Superior temporal gyrus (tissue), 1 donor: ENCODE measurements around the gene CFAP61.
"Not testable (repeated sequence)": the region's sequence is repeated elsewhere in the genome, so short reads cannot be mapped to it uniquely, and the experiment has no call there.

Experiments
- DNase-seq: peaks from one replicate; pipeline ENCODE4 v3.0.0-alpha.2; 2016; ENCODE audit errors: extremely low spot score

The CFAP61 gene, protein sequence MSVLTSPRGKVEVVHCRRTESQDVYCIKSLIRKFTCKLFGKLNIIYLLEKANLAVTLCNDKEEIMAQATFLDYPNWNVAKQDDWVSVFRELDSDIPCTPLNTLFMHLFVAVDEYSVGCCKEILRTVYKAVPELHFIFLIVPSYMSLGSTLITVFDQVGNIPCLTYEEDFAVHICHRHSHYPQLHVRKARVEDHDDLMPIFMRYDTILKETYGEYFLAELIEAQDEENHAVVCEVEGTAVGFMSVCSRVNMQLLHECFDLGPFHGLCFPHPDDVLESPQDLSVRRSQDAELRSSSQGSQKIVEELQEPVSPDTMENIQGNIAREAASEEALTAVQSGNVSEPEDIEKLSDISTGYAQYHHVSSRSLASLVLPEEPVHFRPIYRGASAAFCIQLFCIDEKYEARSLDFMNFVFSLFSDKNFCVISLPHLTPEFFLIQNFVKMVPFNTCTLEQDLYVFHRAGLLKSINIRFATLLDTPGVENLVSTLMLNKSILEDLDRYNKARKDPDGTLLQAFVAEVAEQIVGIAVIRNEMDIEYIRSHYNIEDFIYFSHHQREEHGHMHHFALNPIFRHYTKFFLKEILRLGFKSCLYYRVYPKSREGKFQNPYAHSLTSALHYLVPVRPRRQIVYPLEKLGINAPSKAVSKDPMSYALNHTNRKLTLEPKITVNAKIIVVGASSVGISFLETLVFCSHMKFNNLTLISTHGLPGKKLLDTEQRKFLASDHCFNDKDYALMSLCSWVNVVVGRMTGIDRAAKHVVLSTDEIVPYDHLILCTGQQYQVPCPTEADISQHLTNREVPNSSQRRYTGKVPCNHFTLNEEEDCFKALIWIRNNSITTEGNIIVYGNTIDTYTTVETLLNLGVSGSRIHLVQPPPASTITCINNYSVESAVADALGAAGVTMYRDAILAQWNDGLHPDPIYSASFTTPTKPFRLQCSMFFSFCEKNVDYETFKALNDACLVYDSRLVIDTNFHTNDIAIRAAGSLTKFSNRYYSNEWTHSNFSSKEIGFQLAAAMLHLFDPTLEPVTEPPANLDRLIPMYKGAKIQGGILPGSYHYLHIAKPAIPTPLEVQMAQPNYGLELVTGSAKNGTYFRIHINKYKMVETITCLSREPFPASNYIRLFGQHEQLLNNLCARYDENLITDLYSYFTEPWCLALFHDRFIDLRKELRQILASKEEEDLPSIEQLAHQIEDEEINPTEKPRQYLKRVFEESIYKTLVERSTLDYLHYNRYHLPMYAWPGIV

GRCh38 chr20:20052074-20052970, at the start of gene CFAP61, which contains the start of gene CRNKL1:
Gene CFAP61, plus strand, starts transcription at chr20:20052532. Its CDS starts 4,122 bp downstream, at chr20:20056654.
Gene CRNKL1, minus strand, starts transcription at chr20:20052466. Its CDS starts 124 bp downstream, at chr20:20052342.
- peak; percentile 99 for DNase-seq

- DNase-seq = peak; percentile 73
These were observed 49.0 kb upstream of the CFAP61 start for GRCh38 chr20:20003031-20003954.

DNA sequence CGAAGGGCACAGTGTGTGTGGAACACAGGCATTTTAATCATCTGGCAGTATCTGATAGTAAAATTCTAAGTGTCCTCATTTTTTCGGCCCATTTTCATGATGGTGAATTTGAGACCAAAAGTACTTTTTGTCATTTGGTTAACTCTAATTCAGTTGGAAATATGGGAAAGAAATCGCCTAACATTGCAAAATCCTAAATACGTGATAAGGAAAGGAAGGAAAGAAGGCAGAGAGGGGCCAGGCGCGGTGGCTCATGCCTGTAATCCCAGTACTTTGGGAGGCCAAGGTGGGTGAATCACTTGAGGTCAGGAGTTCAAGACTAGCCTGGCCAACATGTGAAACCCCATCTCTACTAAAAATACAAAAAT, 48.4 kb upstream of the CFAP61 start:
- not testable (repeated sequence) for DNase-seq

GRCh38 chr20:20005342-20005741, 47.0 kb upstream of the CFAP61 start:
- DNase-seq = peak; percentile 14

- peak; percentile 60 for DNase-seq
These were observed 42.5 kb upstream of the CFAP61 start for GRCh38 chr20:20009784-20010253.

GRCh38 chr20:20010639-20011500, 41.5 kb upstream of the CFAP61 start:
- peak; percentile 81 for DNase-seq

DNA sequence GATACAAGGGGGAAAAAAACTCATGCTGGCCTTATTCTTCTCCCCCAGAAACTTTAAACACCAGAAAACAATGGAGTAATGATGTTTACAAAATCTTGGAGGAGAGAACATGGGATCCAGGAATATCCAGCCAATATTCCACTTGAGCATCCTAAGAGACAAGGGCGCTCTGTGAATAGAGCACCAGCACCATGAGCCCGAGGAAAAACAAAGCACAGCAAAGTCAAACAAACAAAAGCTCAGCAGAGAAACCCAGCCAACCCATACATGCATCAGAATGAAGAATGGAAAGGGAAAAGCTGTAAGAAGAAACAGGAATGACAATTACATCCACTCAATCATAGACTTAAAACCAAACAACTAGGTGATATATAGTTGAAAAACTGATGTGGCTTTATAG, 39.8 kb upstream of the CFAP61 start:
- peak; percentile 83 for DNase-seq

- peak; percentile 14 for DNase-seq
These were observed 37.7 kb upstream of the CFAP61 start for GRCh38 chr20:20014659-20015058.

- peak; percentile 92 for DNase-seq
These were observed 35.1 kb upstream of the CFAP61 start, which contains the start of gene NAA20 for GRCh38 chr20:20017001-20017843. Gene NAA20, plus strand, starts transcription at chr20:20017362. Its CDS starts 35 bp downstream, at chr20:20017397.

- no peak for DNase-seq
These were observed 34.5 kb upstream of the CFAP61 start for GRCh38 chr20:20017844-20018185.

GRCh38 chr20:20018366-20018765, 34.0 kb upstream of the CFAP61 start:
- DNase-seq = no peak

DNA sequence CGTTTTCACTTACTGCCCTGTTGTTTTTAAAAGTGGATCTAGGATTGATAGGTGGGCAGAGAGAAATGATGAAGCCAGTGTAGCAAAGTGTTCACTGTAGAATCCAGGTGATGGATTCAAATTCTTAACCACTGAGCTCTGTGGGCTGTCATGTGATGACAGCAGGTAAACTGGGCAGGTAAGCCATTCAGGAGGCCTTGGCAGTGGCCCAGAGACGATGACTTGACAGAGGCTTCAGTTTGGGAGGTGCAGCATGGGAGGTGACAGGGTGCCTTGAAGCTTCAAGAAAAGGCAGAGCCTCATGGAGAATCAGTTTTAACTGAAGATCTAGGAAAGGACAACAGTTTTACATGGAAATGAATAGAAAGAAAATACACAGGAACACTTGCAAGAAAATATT, 33.2 kb upstream of the CFAP61 start:
- DNase-seq = no peak

DNA sequence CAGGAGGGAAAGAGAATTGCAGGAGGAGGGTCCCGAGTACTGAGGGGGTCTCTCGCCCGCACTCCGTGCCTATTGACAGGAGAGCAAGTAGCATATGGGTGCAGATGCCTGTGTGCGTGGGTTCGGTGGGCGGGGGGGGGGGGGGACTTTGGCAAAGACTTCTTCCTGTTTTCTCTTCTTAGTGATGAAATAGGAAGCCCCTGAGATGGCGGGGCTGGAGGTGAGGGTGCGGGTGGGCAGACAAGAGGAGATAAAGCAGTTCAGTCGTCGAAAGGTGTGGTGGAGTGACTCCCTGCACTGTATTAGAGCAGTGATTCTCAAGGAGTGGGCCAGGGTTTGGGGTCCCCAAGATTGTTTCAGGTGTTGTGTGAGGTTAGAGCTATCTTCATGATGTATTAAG, 31.4 kb upstream of the CFAP61 start:
- DNase-seq = no peak

DNA sequence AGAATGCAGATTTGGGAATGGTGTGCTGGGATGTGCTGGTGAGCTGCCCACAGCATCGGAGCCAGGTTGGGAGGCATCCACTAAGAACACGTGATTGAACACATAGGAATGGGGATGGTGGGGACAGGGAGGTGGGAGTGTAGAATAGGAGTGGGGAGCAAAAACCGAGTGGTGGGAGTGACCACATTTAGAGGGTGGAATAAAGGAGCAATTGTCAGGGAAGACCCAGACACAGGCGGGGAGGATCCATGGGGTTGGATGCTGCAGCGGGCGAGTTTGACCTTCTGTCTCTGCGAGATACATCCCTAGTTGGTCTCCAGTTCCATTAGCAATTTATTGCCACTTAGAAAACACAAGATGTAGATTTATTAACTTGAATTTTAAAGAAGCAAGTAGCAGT, 30.5 kb upstream of the CFAP61 start:
- DNase-seq = no peak

DNA sequence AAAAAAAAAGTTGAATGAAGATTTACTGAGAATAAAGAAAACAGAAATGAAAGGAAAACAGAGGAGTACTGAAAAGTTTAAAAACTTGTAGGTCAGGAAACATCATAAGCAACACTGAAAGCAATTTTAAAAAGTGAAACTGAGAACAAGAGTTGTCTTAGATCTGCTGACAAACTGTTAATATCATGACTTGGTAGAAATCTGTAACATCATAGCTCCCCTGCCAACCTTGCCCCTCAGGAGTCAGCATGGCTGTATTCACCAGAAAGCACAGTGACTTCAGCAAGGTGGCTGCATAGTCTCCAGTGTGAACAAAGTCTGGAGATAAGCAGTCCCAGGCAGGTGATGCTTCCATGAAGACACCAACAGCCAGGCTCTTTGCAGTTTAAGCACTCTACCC, 29.8 kb upstream of the CFAP61 start:
- no peak for DNase-seq

- no peak for DNase-seq
These were observed 28.9 kb upstream of the CFAP61 start for GRCh38 chr20:20023395-20023794.

DNA sequence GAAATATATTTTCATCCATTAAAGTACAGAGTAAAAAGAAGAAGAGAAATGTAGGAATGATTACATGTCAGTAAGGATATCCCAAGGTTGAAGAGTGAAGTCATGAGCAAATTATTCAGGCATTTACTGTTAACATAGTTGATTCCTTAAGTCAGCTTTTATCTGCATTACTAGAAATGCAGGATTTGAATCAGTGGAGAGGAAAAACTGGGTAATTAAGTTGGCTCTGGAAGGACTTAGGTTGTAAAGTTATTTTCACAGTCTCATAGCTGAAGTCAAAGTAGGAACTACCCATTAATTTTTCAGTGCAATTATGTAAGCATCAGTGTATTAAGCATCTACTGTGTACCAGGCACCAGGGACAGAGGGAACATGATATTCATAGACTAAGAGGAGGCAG, 27.4 kb upstream of the CFAP61 start:
- no peak for DNase-seq

- DNase-seq = no peak
These were observed 25.0 kb upstream of the CFAP61 start for GRCh38 chr20:20027284-20027683.
